ENCODE results near the gene TANC1. TPM values are rescaled to one million over a fixed set of nuclear protein-coding genes. Genes with fewer than 3 reads are reported as not detected.

TANC1 gene
- polyA plus RNA-seq, 2 of the 4 experiments (the other 2 are of a cell fraction), result 9.2 to 21.2 TPM

DNA sequence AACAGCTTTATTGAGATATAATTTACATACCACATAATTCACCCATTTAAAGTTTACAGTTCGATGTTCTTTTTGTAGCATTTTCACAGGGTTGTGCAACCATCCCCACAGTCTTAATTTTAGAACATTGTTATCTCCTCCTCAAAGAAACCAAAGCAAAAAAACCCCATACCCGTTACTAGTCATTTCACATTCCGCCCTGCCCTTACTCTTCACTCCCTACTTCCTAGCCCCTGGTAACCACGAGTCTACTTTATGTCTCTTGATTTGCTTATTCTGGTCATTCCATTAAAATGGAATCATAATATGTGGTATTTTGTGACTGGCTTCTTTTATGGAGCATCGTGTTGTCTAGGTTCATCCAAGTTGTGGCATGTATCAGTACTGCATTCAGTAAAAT, 137.7 kb downstream of the TANC1 start (continued):
- TF ChIP-seq, protein P1, sequence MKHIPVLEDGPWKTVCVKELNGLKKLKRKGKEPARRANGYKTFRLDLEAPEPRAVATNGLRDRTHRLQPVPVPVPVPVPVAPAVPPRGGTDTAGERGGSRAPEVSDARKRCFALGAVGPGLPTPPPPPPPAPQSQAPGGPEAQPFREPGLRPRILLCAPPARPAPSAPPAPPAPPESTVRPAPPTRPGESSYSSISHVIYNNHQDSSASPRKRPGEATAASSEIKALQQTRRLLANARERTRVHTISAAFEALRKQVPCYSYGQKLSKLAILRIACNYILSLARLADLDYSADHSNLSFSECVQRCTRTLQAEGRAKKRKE (CRISPR knock-in tag; IDR thresholded peaks at IDR 0.05; ENCODE audit: low read depth), result no peak
- no peak for TF ChIP-seq POLR2A (IDR thresholded peaks at IDR 0.05; ENCODE audit: low read length)
- TF ChIP-seq, protein P2, sequence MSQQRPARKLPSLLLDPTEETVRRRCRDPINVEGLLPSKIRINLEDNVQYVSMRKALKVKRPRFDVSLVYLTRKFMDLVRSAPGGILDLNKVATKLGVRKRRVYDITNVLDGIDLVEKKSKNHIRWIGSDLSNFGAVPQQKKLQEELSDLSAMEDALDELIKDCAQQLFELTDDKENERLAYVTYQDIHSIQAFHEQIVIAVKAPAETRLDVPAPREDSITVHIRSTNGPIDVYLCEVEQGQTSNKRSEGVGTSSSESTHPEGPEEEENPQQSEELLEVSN (IDR thresholded peaks at IDR 0.05; ENCODE audit: borderline replicate concordance, low read depth), result no peak
- no peak for TF ChIP-seq MYC (IDR thresholded peaks at IDR 0.05; ENCODE audit: borderline replicate concordance, low read length)
- no peak for TF ChIP-seq PHF8 (IDR thresholded peaks at IDR 0.05; ENCODE audit: borderline replicate concordance, low read depth)
- TF ChIP-seq, protein P3, sequence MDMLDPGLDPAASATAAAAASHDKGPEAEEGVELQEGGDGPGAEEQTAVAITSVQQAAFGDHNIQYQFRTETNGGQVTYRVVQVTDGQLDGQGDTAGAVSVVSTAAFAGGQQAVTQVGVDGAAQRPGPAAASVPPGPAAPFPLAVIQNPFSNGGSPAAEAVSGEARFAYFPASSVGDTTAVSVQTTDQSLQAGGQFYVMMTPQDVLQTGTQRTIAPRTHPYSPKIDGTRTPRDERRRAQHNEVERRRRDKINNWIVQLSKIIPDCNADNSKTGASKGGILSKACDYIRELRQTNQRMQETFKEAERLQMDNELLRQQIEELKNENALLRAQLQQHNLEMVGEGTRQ (IDR thresholded peaks at IDR 0.05), result no peak
- TF ChIP-seq RNF2 (IDR thresholded peaks at IDR 0.05; ENCODE audit: borderline replicate concordance, low read depth), result no peak
- TF ChIP-seq SMC3 (IDR thresholded peaks at IDR 0.05), result no peak
- no peak for TF ChIP-seq CEBPB (IDR thresholded peaks at IDR 0.05)

DNA sequence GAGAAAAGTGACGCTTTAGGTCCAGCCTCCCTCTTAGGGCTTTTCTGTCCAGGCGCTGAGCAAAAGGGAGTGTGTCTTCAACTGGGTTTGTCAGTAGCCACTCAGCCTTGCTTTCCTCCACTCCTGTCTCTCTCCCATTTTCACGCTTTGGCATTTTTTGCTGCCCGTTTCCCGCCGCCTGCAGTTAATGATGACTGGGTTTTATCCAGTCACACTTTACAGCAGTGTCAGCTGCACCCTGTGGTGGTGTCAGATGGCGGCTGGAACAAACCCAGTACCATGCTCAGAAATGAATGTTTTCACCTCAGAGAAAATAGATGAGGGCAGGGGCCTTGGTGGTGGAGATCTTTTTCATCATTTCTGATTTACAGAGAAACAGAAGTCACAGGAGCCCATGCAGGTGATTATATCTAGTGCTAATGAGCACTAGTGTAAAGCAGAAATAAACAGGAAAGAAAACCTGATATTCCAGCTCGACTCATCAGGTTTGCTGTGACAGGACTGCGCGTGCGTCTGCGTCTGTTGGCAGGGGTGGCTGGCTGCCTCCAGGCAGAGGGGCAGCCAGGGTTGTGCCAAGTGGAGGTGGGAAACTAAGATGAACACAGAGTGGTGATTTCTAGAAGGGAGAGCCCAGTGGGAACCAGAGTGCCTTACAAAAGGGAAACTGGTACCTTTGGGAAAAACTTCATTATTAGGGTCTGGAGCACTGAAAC, 139.9 kb downstream of the TANC1 start:
- Histone ChIP-seq H3K9me3 (no peaks in the 10 kb centered on the region), H3K4me2 (no peak overlapping the region), H3K4me3 (no peak overlapping the region), H3K4me1 (no peaks in the 10 kb centered on the region), H3K27ac (no peak overlapping the region)
- ChIA-PET POLR2A (no interaction called here), CTCF (interaction anchor here (0.6 to 1.6 kb wide), 4 partner anchors 9 to 13 kb away, joined by 3 to 5 read pairs (median 4); no protein-coding TSS in a partner anchor)
- DNase-seq (ENCODE audit: low read depth in 1 of 2, low spot score in 1 of 2) (no peak), ATAC-seq (no peak), FAIRE-seq (no peak)
- WGBS (ENCODE audit: missing lambda C conversion rate), result 93% methylated on average over 12 of the region's 12 CpGs
- TF ChIP-seq KDM1A (IDR thresholded peaks at IDR 0.05; ENCODE audit: low read depth), result no peak
- no peak for TF ChIP-seq MAFK (IDR thresholded peaks at IDR 0.05; ENCODE audit: partially characterized antibody)
- TF ChIP-seq, protein P4, sequence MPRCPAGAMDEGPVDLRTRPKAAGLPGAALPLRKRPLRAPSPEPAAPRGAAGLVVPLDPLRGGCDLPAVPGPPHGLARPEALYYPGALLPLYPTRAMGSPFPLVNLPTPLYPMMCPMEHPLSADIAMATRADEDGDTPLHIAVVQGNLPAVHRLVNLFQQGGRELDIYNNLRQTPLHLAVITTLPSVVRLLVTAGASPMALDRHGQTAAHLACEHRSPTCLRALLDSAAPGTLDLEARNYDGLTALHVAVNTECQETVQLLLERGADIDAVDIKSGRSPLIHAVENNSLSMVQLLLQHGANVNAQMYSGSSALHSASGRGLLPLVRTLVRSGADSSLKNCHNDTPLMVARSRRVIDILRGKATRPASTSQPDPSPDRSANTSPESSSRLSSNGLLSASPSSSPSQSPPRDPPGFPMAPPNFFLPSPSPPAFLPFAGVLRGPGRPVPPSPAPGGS (IDR thresholded peaks at IDR 0.05), result no peak
- no peak for TF ChIP-seq NFE2L2 (conservative IDR thresholded peaks at IDR 0.05; ENCODE audit: low read length)
- no peak for TF ChIP-seq JUNB (IDR thresholded peaks at IDR 0.05)
- TF ChIP-seq KDM5A (IDR thresholded peaks at IDR 0.05), result no peak
- no peak for TF ChIP-seq POLR2A (IDR thresholded peaks at IDR 0.05; ENCODE audit: low read length)

DNA sequence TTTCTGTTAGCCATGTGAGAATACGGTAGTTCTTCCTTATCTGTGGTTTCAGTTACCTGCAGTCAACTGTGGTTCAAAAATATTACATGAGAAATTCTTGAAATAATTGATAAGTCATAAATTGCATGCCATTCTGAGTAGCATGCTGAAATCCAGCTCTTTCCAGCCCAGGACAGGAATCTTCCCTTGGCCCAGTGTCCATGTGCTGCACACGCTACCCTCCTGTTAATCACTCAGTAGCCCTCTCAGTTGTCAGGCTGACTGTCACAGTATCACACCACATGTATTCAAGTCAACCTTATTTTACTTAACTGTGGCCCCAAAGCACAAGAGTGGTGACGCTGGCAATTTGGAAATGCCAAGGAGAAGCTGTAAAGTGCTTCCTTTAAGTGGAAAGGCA, 141.1 kb downstream of the TANC1 start:
- TF ChIP-seq KDM5A (IDR thresholded peaks at IDR 0.05), result no peak
- TF ChIP-seq EHMT2 (IDR thresholded peaks at IDR 0.05; ENCODE audit: low read depth), result no peak
- TF ChIP-seq RARB (CRISPR knock-in tag; IDR thresholded peaks at IDR 0.05), result no peak
- TF ChIP-seq EP300 (IDR thresholded peaks at IDR 0.05), result no peak
- TF ChIP-seq NFE2L2 (conservative IDR thresholded peaks at IDR 0.05; ENCODE audit: low read length), result no peak
- no peak for TF ChIP-seq HOXB13 (CRISPR knock-in tag; IDR thresholded peaks at IDR 0.05; ENCODE audit: low read depth)
- no peak for TF ChIP-seq HOXA7 (CRISPR knock-in tag; IDR thresholded peaks at IDR 0.05)
- TF ChIP-seq, protein P3 (IDR thresholded peaks at IDR 0.05), result no peak
- TF ChIP-seq NPAS2 (CRISPR knock-in tag; IDR thresholded peaks at IDR 0.05; ENCODE audit: borderline replicate concordance), result no peak
- TF ChIP-seq MYC (IDR thresholded peaks at IDR 0.05; ENCODE audit: borderline replicate concordance, low read length), result no peak
- TF ChIP-seq RFX5 (IDR thresholded peaks at IDR 0.05), result no peak
- TF ChIP-seq, protein P5, sequence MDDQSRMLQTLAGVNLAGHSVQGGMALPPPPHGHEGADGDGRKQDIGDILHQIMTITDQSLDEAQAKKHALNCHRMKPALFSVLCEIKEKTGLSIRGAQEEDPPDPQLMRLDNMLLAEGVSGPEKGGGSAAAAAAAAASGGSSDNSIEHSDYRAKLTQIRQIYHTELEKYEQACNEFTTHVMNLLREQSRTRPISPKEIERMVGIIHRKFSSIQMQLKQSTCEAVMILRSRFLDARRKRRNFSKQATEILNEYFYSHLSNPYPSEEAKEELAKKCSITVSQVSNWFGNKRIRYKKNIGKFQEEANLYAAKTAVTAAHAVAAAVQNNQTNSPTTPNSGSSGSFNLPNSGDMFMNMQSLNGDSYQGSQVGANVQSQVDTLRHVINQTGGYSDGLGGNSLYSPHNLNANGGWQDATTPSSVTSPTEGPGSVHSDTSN (IDR thresholded peaks at IDR 0.05), result no peak
- DNase-seq (ENCODE audit: low read depth in 1 of 2, low spot score in 1 of 2), result no peak
- WGBS (ENCODE audit: missing lambda C conversion rate), result 93% methylated on average over 3 of the region's 3 CpGs
- Histone ChIP-seq H3K4me2 (no peak overlapping the region), H3K4me3 (no peak overlapping the region), H3K27ac (no peak overlapping the region), H3K4me1 (no peaks in the 10 kb centered on the region), H3K9me3 (no peaks in the 10 kb centered on the region)
- ChIA-PET CTCF (interaction anchor here (1.1 to 1.6 kb wide), 4 partner anchors 8 to 209 kb away, joined by 3 to 5 read pairs (median 4); no protein-coding TSS in a partner anchor), POLR2A (no interaction called here)
- no peak for FAIRE-seq
- ATAC-seq, result no peak

Data from A549 (cell line).